IMR-90 (cell line): ENCODE measurements around the gene ERGIC1. TPM values are rescaled to one million over a fixed set of nuclear protein-coding genes. Genes with fewer than 3 reads are reported as not detected.
A peak's percentile ranks its signal among the peaks of the same experiment; 100 is the strongest.

Experiments
- ATAC-seq: fragments of 200-7000 bp; cut with Tn5 transposase; 2 replicates; pipeline ENCODE4 v1.9.1; 2020; ENCODE audit warnings: low read depth, mild to moderate bottlenecking, moderate library complexity
- BruUV-seq: library from RNA; stranded (reverse); fragments of 400-500 nt; replicated peaks from 2 replicates; lab custom pipeline; 2021; lab: Mats Ljungman, UMichigan
- CTCF ChIA-PET: fragments of 300-600 bp; formaldehyde crosslinking; extraction: SDS; loops from one replicate; lab custom pipeline; 2021; ENCODE audit warnings: antibody characterized with exemption; lab: Yijun Ruan, JAX
- POLR2A ChIA-PET: fragments of 300-600 bp; sonication (Branson Sonifier 250); formaldehyde crosslinking; loops from one replicate; lab custom pipeline; 2022; ENCODE audit warnings: antibody characterized with exemption; ENCODE audit not compliant: unreplicated experiment; lab: Charles Lee
- DNase-seq: peaks from one replicate; pipeline ENCODE4 v3.0.0; 2013
- H2AFZ ChIP-seq: replicated peaks from 2 replicates; pipeline ENCODE3; 2013; ENCODE audit warnings: low read length, mild to moderate bottlenecking; ENCODE audit not compliant: poor library complexity
- H2AK5ac ChIP-seq: 2 replicates; pipeline ENCODE4 v1.6.1; 2013; ENCODE audit warnings: low read depth, low read length, inconsistent platforms
- H2AK9ac ChIP-seq: replicated peaks from 2 replicates; pipeline ENCODE3; 2013; ENCODE audit warnings: mild to moderate bottlenecking, low read depth, low read length, moderate library complexity; ENCODE audit not compliant: poor library complexity
- H2BK120ac ChIP-seq: 2 replicates; pipeline ENCODE4 v1.6.1; 2013; ENCODE audit warnings: low read depth, low read length, inconsistent platforms
- H2BK15ac ChIP-seq: 3 replicates; pipeline ENCODE4 v1.6.1; 2013; ENCODE audit warnings: low read depth, low read length, inconsistent platforms
- H2BK20ac ChIP-seq: 2 replicates; pipeline ENCODE4 v1.6.1; 2013; ENCODE audit warnings: low read depth, mild to moderate bottlenecking, inconsistent platforms, low read length, moderate library complexity
- H2BK5ac ChIP-seq: 2 replicates; pipeline ENCODE4 v1.6.1; 2013; ENCODE audit warnings: mild to moderate bottlenecking, low read depth, low read length, inconsistent platforms; ENCODE audit not compliant: poor library complexity, severe bottlenecking
- H3K14ac ChIP-seq: replicated peaks from 2 replicates; pipeline ENCODE4 v1.6.1; 2013; ENCODE audit warnings: low read depth, low read length, inconsistent platforms
- H3K18ac ChIP-seq: 2 replicates; pipeline ENCODE4 v1.6.1; 2013; ENCODE audit warnings: low read depth, low read length, control low read depth
- H3K23ac ChIP-seq: 2 replicates; pipeline ENCODE4 v1.6.1; 2013; ENCODE audit warnings: low read depth, low read length, inconsistent platforms
- H3K27ac ChIP-seq: 2 replicates; pipeline ENCODE4 v1.5.1; 2013; ENCODE audit warnings: mild to moderate bottlenecking, control low read depth, low read length; ENCODE audit not compliant: insufficient read depth
- H3K27me3 ChIP-seq: 2 replicates; pipeline ENCODE4 v1.6.1; 2013; ENCODE audit warnings: low read length; ENCODE audit not compliant: control insufficient read depth, insufficient read depth
- H3K36me3 ChIP-seq: 2 replicates; pipeline ENCODE4 v1.6.1; 2013; ENCODE audit warnings: low read length, mixed read lengths; ENCODE audit not compliant: control insufficient read depth, insufficient read depth
- H3K4ac ChIP-seq: 2 replicates; pipeline ENCODE4 v1.6.1; 2013; ENCODE audit warnings: low read depth, low read length, inconsistent platforms
- H3K4me1 ChIP-seq: 2 replicates; pipeline ENCODE4 v1.6.1; 2013; ENCODE audit warnings: low read length, mixed read lengths; ENCODE audit not compliant: control insufficient read depth, insufficient read depth
- H3K4me2 ChIP-seq: 2 replicates; pipeline ENCODE4 v1.6.1; 2013; ENCODE audit warnings: low read depth, mild to moderate bottlenecking, control low read depth, low read length, moderate library complexity
- H3K4me3 ChIP-seq: 2 replicates; pipeline ENCODE4 v1.5.1; 2013; ENCODE audit warnings: low read depth, mild to moderate bottlenecking, control low read depth, low read length, moderate library complexity; ENCODE audit not compliant: insufficient read depth
- H3K56ac ChIP-seq: 2 replicates; pipeline ENCODE4 v1.6.1; 2013; ENCODE audit warnings: low read length, inconsistent platforms; ENCODE audit not compliant: insufficient read depth; ENCODE audit errors: extremely low read depth
- H3K79me1 ChIP-seq, 2 experiments: 2 replicates each; pipeline ENCODE4 v1.6.1; 2013; ENCODE audit warnings: low read length in 2 of 2, inconsistent platforms in 1 of 2, low read depth in 1 of 2
- H3K9ac ChIP-seq: 2 replicates; pipeline ENCODE4 v1.6.1; 2013; ENCODE audit warnings: low read depth, low read length, control low read depth
- H3K9me1 ChIP-seq: 2 replicates; pipeline ENCODE4 v1.6.1; 2013; ENCODE audit warnings: low read length, inconsistent platforms; ENCODE audit not compliant: insufficient read depth
- H3K9me3 ChIP-seq: 2 replicates; pipeline ENCODE4 v1.6.1; 2013; ENCODE audit warnings: low read length; ENCODE audit not compliant: control insufficient read depth, insufficient read depth
- H4K20me1 ChIP-seq: 2 replicates; pipeline ENCODE4 v1.6.1; 2013; ENCODE audit warnings: low read length, inconsistent platforms; ENCODE audit not compliant: insufficient read depth
- H4K5ac ChIP-seq: 2 replicates; pipeline ENCODE4 v1.6.1; 2013; ENCODE audit warnings: mild to moderate bottlenecking, low read depth, low read length, control low read depth
- H4K8ac ChIP-seq, 2 experiments: 2 replicates each; pipeline ENCODE4 v1.6.1; 2013; ENCODE audit warnings: low read depth in 2 of 2, low read length in 2 of 2, control low read depth in 1 of 2, inconsistent platforms in 1 of 2
- H4K91ac ChIP-seq: 2 replicates; pipeline ENCODE4 v1.6.1; 2013; ENCODE audit warnings: low read depth, low read length, inconsistent platforms; ENCODE audit not compliant: insufficient read depth
- BHLHE40 ChIP-seq: fragments of 150-350 bp; IDR thresholded peaks from 2 replicates; pipeline ENCODE4 v1.6.1; 2016; ENCODE audit warnings: mild to moderate bottlenecking, low read depth, low read length
- CEBPB ChIP-seq: IDR thresholded peaks from 2 replicates; pipeline ENCODE4 v1.6.1; 2012; ENCODE audit warnings: low read depth, low read length, improper control_type of control experiment
- FOS ChIP-seq: fragments of 150-350 bp; IDR thresholded peaks from 2 replicates; pipeline ENCODE4 v1.6.1; 2016; ENCODE audit warnings: low read depth, low read length
- MAZ ChIP-seq: IDR thresholded peaks from 2 replicates; pipeline ENCODE4 v1.6.1; 2012; ENCODE audit warnings: low read depth, mild to moderate bottlenecking, low read length, improper control_type of control experiment, moderate library complexity, borderline replicate concordance
- POLR2A ChIP-seq: IDR thresholded peaks from 2 replicates; pipeline ENCODE4 v1.6.1; 2012; ENCODE audit warnings: mild to moderate bottlenecking, low read depth, low read length
- RAD21 ChIP-seq: IDR thresholded peaks from 2 replicates; pipeline ENCODE4 v1.6.1; 2012; ENCODE audit warnings: low read length, improper control_type of control experiment
- RCOR1 ChIP-seq: IDR thresholded peaks from 2 replicates; pipeline ENCODE4 v1.6.1; 2012; ENCODE audit warnings: mild to moderate bottlenecking, low read length, improper control_type of control experiment; ENCODE audit not compliant: insufficient replicate concordance
- RFX5 ChIP-seq: IDR thresholded peaks from 2 replicates; pipeline ENCODE4 v1.8.0; 2012; ENCODE audit warnings: low read depth, mild to moderate bottlenecking, low read length, moderate library complexity
- SMC3 ChIP-seq: fragments of 150-350 bp; IDR thresholded peaks from 2 replicates; pipeline ENCODE4 v1.6.1; 2016; ENCODE audit warnings: low read depth, mild to moderate bottlenecking, antibody characterized with exemption, low read length, moderate library complexity
- WGBS, 2 experiments: methylation state at CpG; one replicate each; pipeline versions ENCODE4 v1.1.5 to v1.1.7; 2013; ENCODE audit warnings: missing lambda C conversion rate in 2 of 2; ENCODE audit not compliant: insufficient read length in 1 of 2; ENCODE audit errors: extremely low coverage in 2 of 2; 5-methylcytosine and 5-hydroxymethylcytosine counted together
- dilution Hi-C: fragments of 300-500 bp; cut with HindIII; formaldehyde crosslinking; loops from one replicate; pipeline ENCODE4 v1.14.3; 2018; ENCODE audit warnings: low sequenced_read_pairs; ENCODE audit not compliant: unreplicated experiment
- in situ Hi-C: fragments of 300-500 bp; cut with MboI; formaldehyde crosslinking; loops from 3 replicates; pipeline ENCODE4 v1.14.3; 2019; ENCODE audit warnings: low sequenced_read_pairs, inconsistent platforms, mixed read lengths
- intact Hi-C: fragments of 100-400 bp; cut with micrococcal nuclease; formaldehyde crosslinking; loops from 2 replicates; pipeline ENCODE4 v1.10.0; 2022
- polyA plus RNA-seq, 3 experiments: library from polyadenylated mRNA; depleted of rRNA; stranded (reverse); fragments of >200 nt; gene quantifications; 2 replicates each; pipeline ENCODE4 v1.2.3, GENCODE V29; 2012; ENCODE audit warnings: low replicate concordance in 1 of 3
- total RNA-seq: library from RNA; depleted of rRNA; stranded (reverse); fragments of >200 nt; gene quantifications from 2 replicates; pipeline ENCODE4 v1.2.3, GENCODE V29; 2012

Gene ERGIC1
- total and polyA plus RNA-seq, 2 of the 4 experiments (the other 2 are of a cell fraction): 134 to 192 TPM

DNA sequence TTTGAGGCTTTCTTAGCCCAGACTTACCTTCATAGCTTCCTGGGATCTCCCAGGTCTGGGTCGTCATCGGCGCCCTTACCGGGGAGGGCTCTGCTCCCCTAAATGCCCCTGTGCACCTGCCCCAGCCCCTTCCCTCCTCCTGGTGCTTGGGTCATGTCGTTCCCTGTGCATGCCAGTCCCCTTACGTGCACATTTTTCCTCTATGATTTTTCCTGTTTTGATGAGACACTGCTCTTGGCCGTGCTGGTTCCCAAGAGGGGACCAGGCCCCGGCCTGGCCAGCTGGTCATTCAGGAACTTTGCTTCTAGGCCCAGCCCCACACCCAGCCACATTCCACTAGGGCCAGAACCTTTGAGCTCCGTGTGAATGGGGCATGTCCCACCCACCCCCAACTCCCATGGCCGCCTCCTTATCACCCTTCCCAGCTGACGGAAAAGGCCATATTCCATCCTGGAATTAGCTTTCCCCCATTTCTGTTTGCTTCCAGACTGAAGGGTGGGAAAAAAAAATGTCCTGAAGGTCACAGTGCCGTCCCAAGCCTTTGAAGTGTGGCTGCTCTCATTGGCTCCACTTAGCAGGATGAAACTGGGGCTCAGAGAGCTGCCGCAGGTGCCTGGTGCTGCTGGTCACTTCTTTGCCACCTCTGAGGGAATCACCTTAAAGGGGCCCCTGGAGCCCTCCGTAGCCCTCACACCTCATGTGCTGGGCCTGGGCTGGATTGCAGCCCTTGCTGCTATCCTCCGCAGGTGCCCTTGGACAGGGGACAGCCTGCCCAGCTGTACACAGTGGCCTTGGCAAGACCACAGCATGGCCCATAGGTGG, 25.1 kb downstream of the ERGIC1 start:
- peak; percentile 93 for DNase-seq
- Histone ChIP-seq H2BK120ac (peak overlapping the region; percentile 94), H3K9me1 (peaks cover 57% of the 10 kb centered on the region), H3K56ac (peak overlapping the region; percentile 61), H4K5ac (peak overlapping the region; percentile 62), H3K4ac (peak overlapping the region; percentile 95), H3K14ac (peak overlapping the region; percentile 79), H3K9me3 (no peaks in the 10 kb centered on the region), H2AFZ (no peak overlapping the region), H4K8ac (peak overlapping the region; percentile 58 to 84), H2BK15ac (peak overlapping the region; percentile 86; the same call in 2 of the 3 replicates), H2BK20ac (peak overlapping the region; percentile 88), H3K27ac (peak overlapping the region; percentile 78), H2AK5ac (peak overlapping the region; percentile 98), H3K23ac (peak overlapping the region; percentile 83), H4K20me1 (peaks cover 6% of the 10 kb centered on the region; the same call in 1 of the 2 replicates), H2AK9ac (peak overlapping the region; percentile 86), H3K4me1 (peaks cover 60% of the 10 kb centered on the region), H3K79me1 (peaks cover 29 to 90% of the 10 kb centered on the region in 2 experiments), H3K4me3 (no peak overlapping the region), H3K27me3 (no peaks in the 10 kb centered on the region), H3K36me3 (peaks cover 7% of the 10 kb centered on the region), H3K9ac (peak overlapping the region; percentile 27; the same call in 1 of the 2 replicates), H3K18ac (peak overlapping the region; percentile 69), H3K4me2 (0 out of 2 replicates have a peak overlapping the region, but pooled peaks have one; percentile 5), H2BK5ac (peak overlapping the region; percentile 95), H4K91ac (peak overlapping the region; percentile 89)
- TF ChIP-seq RCOR1: peak; percentile 73
- TF ChIP-seq SMC3: no peak
- TF ChIP-seq RAD21: peak; percentile 22; the same call in 1 of the 2 replicates
- TF ChIP-seq BHLHE40: no peak; the same call in 1 of the 2 replicates
- TF ChIP-seq POLR2A: no peak
- no peak for TF ChIP-seq RFX5
- TF ChIP-seq FOS: peak; percentile 54
- TF ChIP-seq MAZ: peak; percentile 50; the same call in 1 of the 2 replicates
- TF ChIP-seq CEBPB: no peak
- ATAC-seq: peak; percentile 68
- POLR2A ChIA-PET: no interaction called here
- CTCF ChIA-PET: interaction anchor here (1.1 to 1.2 kb wide), 3 partner anchors 10 to 144 kb away, joined by 3 to 4 read pairs (median 3); partner anchors contain the start of gene DUSP1
- WGBS, 2 experiments: 34% methylated on average over 5 of the region's 15 CpGs; no CpG with 5 or more reads in 1 of the 2 experiments
- in situ Hi-C loops (no loop called here), intact Hi-C loops (loop anchor here (2.0 kb wide), 1 partner anchor 86 kb away; no protein-coding TSS in a partner anchor), dilution Hi-C loops (no loop called here)
- BruUV-seq: no TSS peak
